COR-L47 (cell line): Measurements from ENCODE around the gene RNF166.

Source experiments
- DNase-seq: peaks from one replicate; lab custom pipeline; 2025; lab: John Stamatoyannopoulos, UW

Gene RNF166

GRCh38 chr16:88706229-88706964 is at the start of gene RNF166, which contains the start of gene CTU2:
Gene RNF166 (minus strand): TSS chr16:88706408. CDS start chr16:88706325, 83 bp downstream.
Gene CTU2 (plus strand): TSS chr16:88706503. CDS start chr16:88706531, 28 bp downstream.
- DNase-seq = peak; percentile 67

- no peak for DNase-seq
Observed at GRCh38 chr16:88754912-88755744, 48.9 kb upstream of the RNF166 start.

- no peak for DNase-seq
Observed at GRCh38 chr16:88754109-88754911, 48.1 kb upstream of the RNF166 start.

- no peak for DNase-seq
Observed at GRCh38 chr16:88753602-88754001, 47.4 kb upstream of the RNF166 start.

- no peak for DNase-seq
Observed at GRCh38 chr16:88753191-88753590, 47.0 kb upstream of the RNF166 start.

GRCh38 chr16:88752386-88753002 is 46.3 kb upstream of the RNF166 start:
- no peak for DNase-seq

GRCh38 chr16:88750854-88751253 is 44.6 kb upstream of the RNF166 start:
- DNase-seq = peak; percentile 11

GRCh38 chr16:88749358-88749757 is 43.1 kb upstream of the RNF166 start:
- no peak for DNase-seq

- no peak for DNase-seq
Observed at GRCh38 chr16:88748364-88748763, 42.2 kb upstream of the RNF166 start.

GRCh38 chr16:88747588-88748301 is 41.5 kb upstream of the RNF166 start:
- DNase-seq = no peak

- no peak for DNase-seq
Observed at GRCh38 chr16:88746506-88746905, 40.3 kb upstream of the RNF166 start.

GRCh38 chr16:88744577-88745521 is 38.6 kb upstream of the RNF166 start:
- DNase-seq = no peak

GRCh38 chr16:88743693-88744576 is 37.7 kb upstream of the RNF166 start:
- DNase-seq = no peak

GRCh38 chr16:88742896-88743605 is 36.8 kb upstream of the RNF166 start:
- DNase-seq = no peak

GRCh38 chr16:88741368-88741767 is 35.2 kb upstream of the RNF166 start:
- DNase-seq = no peak

- no peak for DNase-seq
Observed at GRCh38 chr16:88740727-88741055, 34.5 kb upstream of the RNF166 start.

- DNase-seq = no peak
Observed at GRCh38 chr16:88739977-88740726, 33.9 kb upstream of the RNF166 start.
